Measurements from ENCODE around the gene TMEM120B.

GRCh38 chr12:121741743-121742142 lies 29.2 kb downstream of the TMEM120B start:
- TF ChIP-seq, protein P1, sequence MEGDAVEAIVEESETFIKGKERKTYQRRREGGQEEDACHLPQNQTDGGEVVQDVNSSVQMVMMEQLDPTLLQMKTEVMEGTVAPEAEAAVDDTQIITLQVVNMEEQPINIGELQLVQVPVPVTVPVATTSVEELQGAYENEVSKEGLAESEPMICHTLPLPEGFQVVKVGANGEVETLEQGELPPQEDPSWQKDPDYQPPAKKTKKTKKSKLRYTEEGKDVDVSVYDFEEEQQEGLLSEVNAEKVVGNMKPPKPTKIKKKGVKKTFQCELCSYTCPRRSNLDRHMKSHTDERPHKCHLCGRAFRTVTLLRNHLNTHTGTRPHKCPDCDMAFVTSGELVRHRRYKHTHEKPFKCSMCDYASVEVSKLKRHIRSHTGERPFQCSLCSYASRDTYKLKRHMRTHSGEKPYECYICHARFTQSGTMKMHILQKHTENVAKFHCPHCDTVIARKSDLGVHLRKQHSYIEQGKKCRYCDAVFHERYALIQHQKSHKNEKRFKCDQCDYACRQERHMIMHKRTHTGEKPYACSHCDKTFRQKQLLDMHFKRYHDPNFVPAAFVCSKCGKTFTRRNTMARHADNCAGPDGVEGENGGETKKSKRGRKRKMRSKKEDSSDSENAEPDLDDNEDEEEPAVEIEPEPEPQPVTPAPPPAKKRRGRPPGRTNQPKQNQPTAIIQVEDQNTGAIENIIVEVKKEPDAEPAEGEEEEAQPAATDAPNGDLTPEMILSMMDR (conservative IDR thresholded peaks at IDR 0.05): no peak
- TF ChIP-seq ZFX (IDR thresholded peaks at IDR 0.05): no peak
